Endometrial microvascular endothelial cells (primary cell): ENCODE measurements around the gene CALCOCO2. TPM values are rescaled to one million over a fixed set of nuclear protein-coding genes. Genes with fewer than 3 reads are reported as not detected.

ENCODE experiments used
- in situ Hi-C: cut with HindIII; loops from 2 replicates; pipeline ENCODE4 v1.10.0; 2017; ENCODE audit warnings: low sequenced_read_pairs, low pct_unique_long_range_greater_than_20kb; ENCODE audit errors: inconsistent ontology term
- total RNA-seq: library from RNA; depleted of rRNA; stranded (reverse); fragments of >200 nt; gene quantifications from one replicate; pipeline ENCODE4 v1.2.3, GENCODE V29; 2015; ENCODE audit errors: inconsistent ontology term

The CALCOCO2 gene
- total RNA-seq, 1 donor from 2014 or later = 42.0 TPM

DNA sequence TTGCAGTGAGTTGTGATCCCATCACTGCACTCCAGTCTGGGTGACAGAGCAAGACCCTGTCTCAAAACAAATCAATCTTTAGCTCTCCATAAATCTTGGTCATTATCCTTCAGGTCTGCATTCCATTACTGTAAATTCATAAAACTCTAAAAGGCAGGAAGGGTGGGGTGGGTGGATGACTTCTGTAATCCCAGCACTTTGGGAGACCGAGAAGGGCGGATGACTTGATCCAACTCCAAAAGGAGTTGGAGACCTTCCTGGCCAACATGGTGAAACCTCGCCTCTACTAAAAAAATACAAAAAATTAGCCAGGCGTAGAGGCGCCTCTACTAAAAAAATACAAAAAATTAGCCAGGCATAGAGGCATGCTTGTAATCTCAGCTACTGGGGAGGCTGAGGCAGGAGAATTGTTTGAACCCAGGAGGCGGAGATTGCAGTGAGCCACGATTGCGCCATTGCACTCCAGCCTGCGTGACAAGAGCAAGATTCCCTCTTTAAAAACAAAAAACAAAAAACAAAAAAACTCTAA lies 75.2 kb downstream of the CALCOCO2 start:
- in situ Hi-C loops = loop anchor here (25.0 kb wide), 1 partner anchor 131 kb away; no protein-coding TSS in a partner anchor

DNA sequence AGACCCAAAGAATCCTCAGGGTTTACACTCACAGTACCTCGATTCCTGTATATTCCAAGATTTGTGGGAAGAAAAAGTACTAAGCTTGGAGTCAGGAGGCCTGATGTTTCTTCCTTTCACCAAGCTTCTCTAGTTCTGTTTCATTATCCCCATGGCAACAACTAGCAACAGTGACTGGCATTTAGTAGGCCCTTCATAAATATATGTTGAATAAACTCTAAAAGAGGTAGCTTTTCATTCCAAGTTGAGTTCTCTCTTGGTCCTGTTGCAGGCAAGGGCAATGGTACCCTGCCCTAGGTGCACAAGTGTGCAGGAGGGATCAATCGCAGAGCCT lies 76.8 kb downstream of the CALCOCO2 start:
- in situ Hi-C loops = loop anchor here (25.0 kb wide), 1 partner anchor 130 kb away; no protein-coding TSS in a partner anchor

DNA sequence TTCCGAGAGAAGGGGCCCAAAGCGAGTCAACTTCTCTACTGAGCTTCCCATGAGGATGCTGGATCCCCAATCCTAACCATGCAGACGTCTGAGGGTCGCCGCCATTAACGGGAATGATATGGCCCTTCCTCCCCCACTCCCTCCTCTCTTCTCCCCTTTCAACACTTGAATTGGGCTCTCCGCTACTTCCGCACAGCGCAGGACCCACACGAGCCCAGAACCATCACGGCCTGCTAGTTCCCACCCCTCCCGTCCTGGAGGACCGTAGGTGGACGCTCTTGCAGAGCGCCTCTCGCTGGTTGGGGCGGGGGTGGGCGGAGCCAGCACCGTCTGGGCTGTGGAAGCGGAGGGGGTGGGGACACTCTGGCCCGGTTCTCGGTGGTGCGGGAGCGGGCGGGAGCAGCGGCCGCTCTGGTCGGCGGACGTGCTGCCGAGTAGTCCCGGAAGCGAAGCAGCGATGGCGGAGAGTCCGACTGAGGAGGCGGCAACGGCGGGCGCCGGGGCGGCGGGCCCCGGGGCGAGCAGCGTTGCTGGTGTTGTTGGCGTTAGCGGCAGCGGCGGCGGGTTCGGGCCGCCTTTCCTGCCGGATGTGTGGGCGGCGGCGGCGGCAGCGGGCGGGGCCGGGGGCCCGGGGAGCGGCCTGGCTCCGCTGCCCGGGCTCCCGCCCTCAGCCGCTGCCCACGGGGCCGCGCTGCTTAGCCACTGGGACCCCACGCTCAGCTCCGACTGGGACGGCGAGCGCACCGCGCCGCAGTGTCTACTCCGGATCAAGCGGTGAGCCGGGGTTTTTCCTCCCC lies 77.4 kb downstream of the CALCOCO2 start, which contains the start of gene UBE2Z:
UBE2Z (plus strand) TSS at position 361 of the 797 bp plus-strand sequence; CDS start at position 458, 97 bp downstream.
- in situ Hi-C loops = loop anchor here (25.0 kb wide), 1 partner anchor 129 kb away; no protein-coding TSS in a partner anchor

DNA sequence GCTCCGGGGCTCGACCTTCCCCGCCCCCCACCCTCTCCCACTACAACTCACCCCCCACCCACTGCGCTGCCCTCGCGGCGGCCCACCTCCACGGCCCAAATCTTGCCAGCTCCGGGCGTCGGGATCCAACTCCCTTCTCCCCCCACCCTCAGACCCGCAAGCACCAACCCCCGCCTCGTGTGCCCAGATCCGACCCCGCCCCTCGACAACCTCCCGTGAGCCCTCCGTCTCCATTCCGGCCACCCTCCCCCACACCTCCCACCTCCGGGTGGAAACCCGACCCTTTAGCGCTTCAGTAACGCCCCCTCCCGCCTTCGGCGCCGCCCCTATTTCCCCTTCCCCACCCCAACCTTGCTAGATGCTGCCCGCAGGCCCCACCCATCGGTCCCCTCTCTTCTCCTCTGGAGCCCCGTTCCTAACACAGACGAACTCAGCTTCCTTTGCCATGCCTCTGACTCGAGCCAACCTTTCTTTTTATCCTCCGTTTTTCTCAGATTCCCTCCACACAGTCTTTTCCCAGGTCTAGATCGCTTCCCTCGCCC lies 78.1 kb downstream of the CALCOCO2 start:
- in situ Hi-C loops = loop anchor here (25.0 kb wide), 1 partner anchor 128 kb away; no protein-coding TSS in a partner anchor

DNA sequence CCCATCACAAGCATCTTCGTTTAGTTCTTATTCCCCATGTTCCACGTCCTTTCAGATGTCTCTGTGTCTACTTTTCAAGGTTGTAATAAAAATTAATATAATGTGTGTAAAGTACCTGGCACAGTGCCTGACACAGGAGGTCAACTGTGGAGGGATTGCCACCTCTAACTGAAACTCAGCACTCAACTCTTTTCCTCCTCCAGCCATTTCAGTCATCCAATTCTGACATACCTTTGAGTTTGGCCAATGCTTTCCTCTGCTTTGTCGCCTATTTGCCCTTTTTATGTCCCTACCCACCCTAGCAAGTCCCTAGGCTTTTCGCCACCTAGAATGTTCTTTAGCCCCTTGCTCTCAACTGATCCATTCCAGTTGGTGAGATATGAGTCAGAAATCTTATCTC lies 78.9 kb downstream of the CALCOCO2 start:
- in situ Hi-C loops = loop anchor here (25.0 kb wide), 1 partner anchor 128 kb away; no protein-coding TSS in a partner anchor

DNA sequence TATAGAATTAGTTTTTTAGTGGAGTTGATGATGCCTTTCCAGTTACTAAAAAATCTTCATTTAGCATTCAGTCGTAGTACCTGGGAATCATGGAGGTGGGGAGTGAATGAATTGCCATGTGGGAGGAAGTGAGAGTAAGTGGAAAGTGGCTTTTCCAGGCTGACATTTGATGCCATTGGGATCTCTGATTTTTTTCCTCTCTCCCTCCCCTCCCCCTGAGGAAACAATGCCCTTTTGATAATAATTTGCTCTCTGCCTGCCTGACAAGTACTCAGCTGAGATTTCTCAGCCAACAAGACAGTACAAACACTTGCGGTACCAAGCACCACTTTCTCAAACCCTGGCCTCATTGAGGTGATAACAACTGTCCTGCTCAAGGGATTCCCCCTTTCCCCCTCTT lies 79.5 kb downstream of the CALCOCO2 start:
- in situ Hi-C loops = loop anchor here (25.0 kb wide), 1 partner anchor 127 kb away; no protein-coding TSS in a partner anchor

DNA sequence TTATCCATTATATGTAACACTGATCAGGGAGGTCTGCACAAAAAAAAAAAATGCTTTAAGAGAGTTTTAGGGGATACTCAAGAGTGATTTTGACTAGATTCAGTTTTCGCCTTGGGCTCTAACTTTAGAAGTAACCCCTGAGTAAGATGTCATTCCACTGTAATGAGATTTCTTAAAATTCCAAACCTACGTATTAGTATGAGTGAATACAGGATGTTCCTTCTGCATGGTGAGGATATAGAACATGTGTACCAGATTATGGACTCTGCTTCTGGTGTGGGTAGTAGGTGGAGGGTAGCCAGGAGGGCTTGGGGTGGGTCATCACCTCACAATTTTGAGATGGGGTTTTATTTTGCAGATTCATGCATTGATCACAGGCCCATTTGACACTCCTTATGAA lies 81.6 kb downstream of the CALCOCO2 start:
- in situ Hi-C loops = loop anchor here (25.0 kb wide), 1 partner anchor 125 kb away; no protein-coding TSS in a partner anchor

Other genes starting within 250 kb of the CALCOCO2 start
- gene HOXB3, start 240.8 kb upstream of the CALCOCO2 start, total RNA-seq = 5.7 TPM
- 1.2 TPM for gene HOXB5, start 237.3 kb upstream of the CALCOCO2 start, total RNA-seq
- gene HOXB6, start 226.0 kb upstream of the CALCOCO2 start, total RNA-seq = 26.3 TPM
- 28.6 TPM for gene HOXB7, start 220.0 kb upstream of the CALCOCO2 start, total RNA-seq
- 22.5 TPM for gene HOXB8, start 215.7 kb upstream of the CALCOCO2 start, total RNA-seq
- gene HOXB9, start 204.7 kb upstream of the CALCOCO2 start, total RNA-seq = 6.8 TPM
- not detected for gene PRAC1, start 108.5 kb upstream of the CALCOCO2 start, total RNA-seq
- not detected for gene PRAC2, start 107.8 kb upstream of the CALCOCO2 start, total RNA-seq
- not detected for gene HOXB13, start 102.3 kb upstream of the CALCOCO2 start, total RNA-seq
- gene TTLL6, start 13.8 kb upstream of the CALCOCO2 start, total RNA-seq = not detected
- gene ATP5MC1, start 61.8 kb downstream of the CALCOCO2 start, total RNA-seq = 151 TPM
- 83.7 TPM for gene UBE2Z, start 77.4 kb downstream of the CALCOCO2 start, total RNA-seq
- 134 TPM for gene SNF8, start 113.8 kb downstream of the CALCOCO2 start, total RNA-seq
- gene GIP, start 137.6 kb downstream of the CALCOCO2 start, total RNA-seq = not detected
- gene IGF2BP1, start 166.3 kb downstream of the CALCOCO2 start, total RNA-seq = 0.09 TPM